Activated CD8-positive, alpha-beta memory T cell treated with anti-CD3 and anti-CD28 coated beads for 36 hours (primary cell): ENCODE results near the gene PPFIA4. TPM values are rescaled to one million over a fixed set of nuclear protein-coding genes. Genes with fewer than 3 reads are reported as not detected.

Source experiments
- CTCF ChIA-PET: fragments of 350-600 bp; sonication (Branson Sonifier 250); formaldehyde crosslinking; loops from one replicate; lab custom pipeline; 2021; ENCODE audit warnings: antibody characterized with exemption; lab: Charles Lee
- POLR2A ChIA-PET: fragments of 350-600 bp; sonication (Branson Sonifier 250); formaldehyde crosslinking; loops from one replicate; lab custom pipeline; 2021; ENCODE audit warnings: antibody characterized with exemption; lab: Charles Lee
- total RNA-seq, 2 experiments: library from RNA; stranded (reverse); gene quantifications; one replicate each; pipeline ENCODE4 v1.2.3, GENCODE V29; 2021

PPFIA4 gene
- total RNA-seq, 2 experiments from 2014 or later: 14.7 TPM

- POLR2A ChIA-PET: no interaction called here
- CTCF ChIA-PET: interaction anchor here (1.0 kb wide), 1 partner anchor 76 kb away, joined by 3 read pairs; no protein-coding TSS in a partner anchor
These were observed 45.8 kb downstream of the PPFIA4 start for GRCh38 chr1:203072002-203072602.

- POLR2A ChIA-PET: no interaction called here
- CTCF ChIA-PET: no interaction called here
These were observed 46.6 kb downstream of the PPFIA4 start for GRCh38 chr1:203072911-203073310.

GRCh38 chr1:203073469-203073868 is 47.2 kb downstream of the PPFIA4 start:
- CTCF ChIA-PET: no interaction called here
- POLR2A ChIA-PET: no interaction called here

GRCh38 chr1:203074610-203075009 is 48.3 kb downstream of the PPFIA4 start:
- POLR2A ChIA-PET: no interaction called here
- CTCF ChIA-PET: no interaction called here

DNA sequence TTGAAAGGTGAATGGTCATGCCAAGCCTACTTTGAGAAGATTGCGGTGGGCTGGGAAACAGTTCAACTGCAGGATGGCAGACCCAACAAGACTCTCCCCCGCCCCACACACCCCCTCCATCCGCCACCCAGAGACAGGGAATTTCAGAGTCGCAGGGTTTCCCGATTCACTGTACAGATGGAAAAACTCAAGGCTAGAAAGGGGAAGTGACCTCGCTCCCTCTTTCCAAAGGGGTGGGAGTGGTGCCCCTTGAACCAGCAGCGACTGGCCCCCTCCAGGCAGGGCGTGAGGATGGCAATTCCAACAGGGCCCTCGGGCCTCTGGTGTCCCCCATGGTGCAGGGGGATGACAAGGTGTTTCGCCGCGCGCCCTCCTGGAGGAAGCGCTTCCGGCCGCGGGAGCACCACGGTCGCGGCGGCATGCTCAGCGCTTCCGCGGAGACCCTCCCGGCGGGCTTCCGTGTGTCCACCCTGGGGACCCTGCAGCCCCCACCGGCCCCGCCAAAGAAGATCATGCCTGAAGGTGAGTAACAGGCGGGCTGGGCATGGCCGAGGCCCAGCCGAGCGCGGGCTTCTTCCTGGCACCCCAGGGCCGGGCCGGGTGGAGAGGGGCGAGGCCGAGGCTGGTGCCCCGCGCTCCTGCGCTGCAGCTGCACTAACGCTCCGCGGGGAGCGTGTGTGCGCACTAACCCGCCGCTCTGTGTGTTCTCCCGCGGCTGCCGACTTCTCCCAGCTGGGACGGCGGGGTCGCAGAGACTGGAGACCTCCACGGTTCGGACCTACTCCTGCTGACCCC is 49.1 kb downstream of the PPFIA4 start:
- CTCF ChIA-PET: no interaction called here

GRCh38 chr1:203076031-203076511 is 49.8 kb downstream of the PPFIA4 start:
- ChIA-PET POLR2A (no interaction called here), CTCF (no interaction called here)

More for the DNA sequence above, 49.1 kb downstream of the PPFIA4 start:
- POLR2A ChIA-PET: no interaction called here

DNA sequence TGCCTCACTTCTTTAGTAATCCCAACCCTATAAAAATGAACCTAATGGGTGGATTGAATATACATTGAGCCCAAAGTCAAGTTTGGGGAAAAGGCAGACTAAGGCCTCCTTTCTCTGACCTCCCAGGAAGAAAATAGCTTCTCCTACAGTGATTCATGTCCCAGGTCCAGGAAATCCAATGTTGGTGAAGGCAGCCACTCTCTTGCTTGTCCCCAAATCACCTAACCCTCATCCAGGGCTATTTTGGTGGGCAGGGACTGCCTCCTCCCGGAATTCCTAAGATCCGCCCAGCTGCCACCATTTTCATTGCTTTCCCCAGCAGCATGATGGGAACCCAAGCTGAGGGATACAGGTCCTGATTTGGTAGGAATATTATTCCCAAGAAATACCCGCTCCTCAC is 51.1 kb downstream of the PPFIA4 start:
- ChIA-PET POLR2A (no interaction called here), CTCF (interaction anchor here (0.7 kb wide), 1 partner anchor 235 kb away, joined by 3 read pairs; no protein-coding TSS in a partner anchor)

DNA sequence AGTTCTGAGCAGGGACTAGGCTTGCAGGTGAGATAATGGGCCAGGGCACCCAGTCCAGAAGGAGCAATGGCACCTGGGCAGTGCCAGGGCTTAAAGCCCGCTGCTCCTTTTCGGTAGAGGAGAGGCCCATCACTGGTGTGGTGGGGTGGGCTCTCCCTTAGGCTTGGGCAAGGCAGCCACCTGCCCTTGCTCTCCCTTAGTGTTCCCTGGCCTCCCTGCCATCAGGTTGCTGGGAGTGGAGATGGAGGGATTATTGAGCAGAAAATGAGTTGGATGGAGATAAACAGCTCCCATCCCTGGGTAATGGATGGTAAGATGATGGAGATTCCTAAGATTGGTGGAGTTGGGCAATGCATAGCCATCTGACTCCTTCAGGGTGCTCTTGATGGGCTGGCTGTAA is 51.7 kb downstream of the PPFIA4 start:
- CTCF ChIA-PET: no interaction called here
- POLR2A ChIA-PET: no interaction called here

- CTCF ChIA-PET: no interaction called here
- POLR2A ChIA-PET: no interaction called here
These were observed 52.2 kb downstream of the PPFIA4 start for GRCh38 chr1:203078478-203078877.

GRCh38 chr1:203080456-203080855 is 54.2 kb downstream of the PPFIA4 start:
- ChIA-PET CTCF (no interaction called here), POLR2A (no interaction called here)

DNA sequence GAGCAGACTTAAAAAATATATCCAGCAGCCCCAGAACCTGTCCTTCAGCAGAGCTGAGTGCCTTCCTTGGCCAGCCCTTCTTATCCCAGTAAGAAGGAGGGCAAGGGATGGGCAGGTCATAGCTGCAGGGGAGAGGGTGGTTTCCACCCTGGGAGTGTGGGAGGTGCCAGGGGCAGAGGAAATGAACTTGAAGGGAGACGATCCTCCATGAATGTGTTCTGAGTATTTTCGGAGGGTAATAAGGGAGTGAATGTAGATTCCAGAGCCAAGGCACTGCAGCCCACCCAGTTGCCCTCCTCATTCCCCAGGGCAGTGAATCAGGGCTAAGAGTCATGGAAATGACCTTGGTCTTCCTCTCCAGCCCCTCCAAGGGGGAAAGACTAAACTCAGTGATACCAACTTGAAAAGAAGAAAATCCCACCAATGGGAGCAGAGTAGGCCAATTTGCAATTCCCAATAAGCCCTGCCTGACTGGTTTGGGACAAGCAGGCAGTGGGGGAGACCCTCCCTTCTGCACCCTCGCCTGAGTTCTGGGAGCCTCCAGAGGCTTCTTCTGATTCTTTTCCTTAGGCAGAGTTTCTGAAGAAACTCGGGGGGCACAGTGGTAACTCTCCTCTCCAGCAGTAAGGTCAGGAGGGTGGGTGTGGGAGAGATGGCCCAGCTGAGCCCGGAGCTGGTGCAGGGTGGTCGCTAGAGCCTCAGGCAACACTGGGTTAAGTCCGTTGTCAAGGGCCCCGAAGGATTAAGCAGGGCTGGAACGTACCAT is 55.4 kb downstream of the PPFIA4 start:
- ChIA-PET CTCF (no interaction called here), POLR2A (no interaction called here)

GRCh38 chr1:203082231-203082505 is 55.9 kb downstream of the PPFIA4 start:
- ChIA-PET CTCF (no interaction called here), POLR2A (no interaction called here)

- ChIA-PET CTCF (interaction anchor here (1.4 kb wide), 1 partner anchor 89 kb away, joined by 6 read pairs; no protein-coding TSS in a partner anchor), POLR2A (no interaction called here)
These were observed 56.5 kb downstream of the PPFIA4 start for GRCh38 chr1:203082571-203083462.

- ChIA-PET CTCF (interaction anchor here (0.5 to 1.4 kb wide), 2 partner anchors 88 to 308 kb away, joined by 3 to 6 read pairs; no protein-coding TSS in a partner anchor), POLR2A (no interaction called here)
These were observed 57.2 kb downstream of the PPFIA4 start for GRCh38 chr1:203083463-203083921.

DNA sequence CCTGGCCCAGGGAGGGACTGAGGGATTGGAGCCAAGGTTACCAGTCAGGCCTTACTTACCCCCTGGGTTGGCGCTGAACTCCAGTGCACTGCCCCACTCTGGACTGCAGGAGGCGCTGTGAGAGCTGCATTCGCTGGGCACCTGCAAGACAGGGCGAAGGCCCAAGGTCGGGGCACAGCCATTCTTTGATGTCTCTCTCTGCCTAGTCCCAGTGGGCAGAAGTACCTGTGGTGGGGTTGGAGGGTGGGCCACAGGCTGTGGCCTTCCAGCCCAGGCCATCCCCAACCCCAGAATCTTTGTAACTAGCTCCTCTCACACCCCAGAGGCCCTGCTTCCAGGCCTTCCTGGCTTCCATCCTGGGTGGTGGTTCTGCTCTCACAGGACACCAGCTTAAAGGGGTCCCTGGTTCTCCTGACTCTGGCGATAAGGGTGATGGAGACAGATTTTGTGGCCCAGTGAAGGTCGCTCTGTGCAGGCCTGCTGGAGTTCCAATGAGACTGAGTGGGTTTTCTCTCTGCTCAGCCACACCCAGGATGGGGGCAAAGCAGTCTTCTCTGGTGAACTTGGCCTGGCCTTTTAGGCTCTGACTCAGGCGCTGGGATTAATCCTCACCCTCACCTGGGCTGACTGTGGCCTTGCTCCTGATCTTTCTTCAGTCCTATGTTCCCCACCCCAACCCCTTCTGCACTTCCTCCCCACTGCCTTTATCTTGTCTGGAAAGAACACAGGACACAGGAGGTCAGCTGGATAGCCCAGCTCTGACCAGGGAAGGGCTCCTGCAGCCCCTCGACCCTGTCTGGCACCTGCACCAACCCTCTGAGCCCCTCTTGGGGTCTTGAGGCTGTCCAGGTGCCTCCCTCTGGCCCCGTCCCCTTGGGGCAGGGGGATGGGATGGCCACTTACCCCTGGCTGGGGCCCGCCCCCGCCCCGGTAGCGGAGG is 58.6 kb downstream of the PPFIA4 start:
- CTCF ChIA-PET: interaction anchor here (1.0 to 1.4 kb wide), 4 partner anchors 45 to 184 kb away, joined by 3 to 6 read pairs (median 4); no protein-coding TSS in a partner anchor

GRCh38 chr1:203085528-203086406 is 59.5 kb downstream of the PPFIA4 start, which contains the start of gene MYOG:
MYOG (minus strand) TSS chr1:203086012; CDS start chr1:203085961, 51 bp downstream.
- CTCF ChIA-PET: interaction anchor here (1.3 kb wide), 1 partner anchor 130 kb away, joined by 3 read pairs; no protein-coding TSS in a partner anchor
- POLR2A ChIA-PET: no interaction called here

More for the DNA sequence above, 58.6 kb downstream of the PPFIA4 start:
- POLR2A ChIA-PET: no interaction called here
